Cardiac muscle cell (in vitro differentiated cells and primary cell): Measurements from ENCODE around the gene CBARP. TPM values are rescaled to one million over a fixed set of nuclear protein-coding genes. Genes with fewer than 3 reads are reported as not detected.

Experiments used
- DNase-seq, 2 donors: peaks; one replicate each; pipeline versions ENCODE4 v3.0.0 to v3.0.0-alpha.2; 2010 to 2017; ENCODE audit warnings: low read depth in 1 of 2, low spot score in 1 of 2
- H3K27ac ChIP-seq: fragments of 200-600 bp; sonication (generic); 2 replicates; pipeline ENCODE4 v1.5.1; 2016
- H3K27me3 ChIP-seq: fragments of 200-600 bp; sonication (generic); 2 replicates; pipeline ENCODE4 v1.6.0; 2016; ENCODE audit warnings: control low read depth
- H3K36me3 ChIP-seq: fragments of 200-600 bp; sonication (generic); 2 replicates; pipeline ENCODE4 v1.5.1; 2016; ENCODE audit warnings: control low read depth
- H3K4me1 ChIP-seq: fragments of 200-600 bp; sonication (generic); 2 replicates; pipeline ENCODE4 v1.8.1; 2017; ENCODE audit warnings: low read depth, mild to moderate bottlenecking, mixed run types
- H3K4me3 ChIP-seq: fragments of 200-600 bp; sonication (generic); 2 replicates; pipeline ENCODE4 v1.5.1; 2016; ENCODE audit warnings: mild to moderate bottlenecking
- H3K9me3 ChIP-seq: fragments of 200-600 bp; sonication (generic); 2 replicates; pipeline ENCODE4 v1.5.1; 2017; ENCODE audit warnings: low read depth, mild to moderate bottlenecking, control low read depth
- polyA plus RNA-seq: library from polyadenylated mRNA; unstranded; fragments of >200 nt; fragmentation: Nextera tagmentation; extraction: Ambion mirVana; gene quantifications from 2 replicates; pipeline ENCODE4 v1.2.1, GENCODE V29; 2016
- total RNA-seq: library from RNA; depleted of rRNA; stranded (reverse); fragments of >200 nt; gene quantifications from 2 replicates; pipeline ENCODE4 v1.2.3, GENCODE V29; 2016
- TF ChIP-seq, protein P1 (sequence below): IDR thresholded peaks from 2 replicates; pipeline ENCODE4 v1.5.1; 2012; ENCODE audit warnings: low read depth, mild to moderate bottlenecking, low read length

The CBARP gene
- total and polyA plus RNA-seq, 2 experiments from 2014 or later, result 22.1 to 29.1 TPM

DNA sequence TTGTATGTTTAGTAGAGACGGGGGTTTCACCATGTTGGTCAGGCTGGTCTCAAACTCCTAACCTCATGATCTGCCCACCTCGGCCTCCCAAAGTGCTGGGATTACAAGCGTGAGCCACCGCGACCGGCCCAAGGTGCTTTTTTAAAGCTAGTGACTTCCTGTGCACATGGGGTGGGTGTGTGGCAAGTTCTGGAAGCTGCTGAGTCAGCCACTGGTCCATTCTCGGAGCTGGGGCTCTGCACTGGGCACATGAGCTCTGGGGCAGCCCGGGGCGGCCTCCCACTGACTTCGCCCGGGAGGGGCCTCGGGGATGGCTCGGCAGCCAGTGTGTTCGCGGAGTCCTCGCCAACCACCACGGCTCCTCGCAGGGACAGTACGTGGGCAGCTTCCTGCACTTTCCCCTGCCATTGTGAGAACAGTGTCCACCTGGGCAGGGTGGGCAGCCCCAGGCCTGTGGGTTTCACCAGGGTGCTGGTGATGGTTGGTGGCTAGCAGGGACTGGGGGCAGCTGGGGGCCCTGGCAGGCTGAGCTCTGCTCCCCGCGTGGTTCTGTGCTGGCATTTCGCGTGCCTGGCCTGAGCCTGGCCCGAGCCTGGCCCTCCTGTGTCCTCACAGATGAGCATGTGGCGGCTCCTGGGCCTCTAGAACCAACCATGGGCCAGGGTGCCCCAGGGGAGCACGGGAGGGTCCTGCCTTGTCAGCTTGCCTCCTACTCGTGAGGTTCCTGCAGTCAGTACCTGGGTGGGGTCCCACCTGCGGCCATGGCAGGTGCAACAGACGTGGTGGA, 12.2 kb downstream of the CBARP start:
- no peak overlapping the region for H3K4me3 ChIP-seq
- H3K36me3 ChIP-seq, result peaks cover 20% of the 10 kb centered on the region
- DNase-seq, result no peak
- TF ChIP-seq, protein P1, sequence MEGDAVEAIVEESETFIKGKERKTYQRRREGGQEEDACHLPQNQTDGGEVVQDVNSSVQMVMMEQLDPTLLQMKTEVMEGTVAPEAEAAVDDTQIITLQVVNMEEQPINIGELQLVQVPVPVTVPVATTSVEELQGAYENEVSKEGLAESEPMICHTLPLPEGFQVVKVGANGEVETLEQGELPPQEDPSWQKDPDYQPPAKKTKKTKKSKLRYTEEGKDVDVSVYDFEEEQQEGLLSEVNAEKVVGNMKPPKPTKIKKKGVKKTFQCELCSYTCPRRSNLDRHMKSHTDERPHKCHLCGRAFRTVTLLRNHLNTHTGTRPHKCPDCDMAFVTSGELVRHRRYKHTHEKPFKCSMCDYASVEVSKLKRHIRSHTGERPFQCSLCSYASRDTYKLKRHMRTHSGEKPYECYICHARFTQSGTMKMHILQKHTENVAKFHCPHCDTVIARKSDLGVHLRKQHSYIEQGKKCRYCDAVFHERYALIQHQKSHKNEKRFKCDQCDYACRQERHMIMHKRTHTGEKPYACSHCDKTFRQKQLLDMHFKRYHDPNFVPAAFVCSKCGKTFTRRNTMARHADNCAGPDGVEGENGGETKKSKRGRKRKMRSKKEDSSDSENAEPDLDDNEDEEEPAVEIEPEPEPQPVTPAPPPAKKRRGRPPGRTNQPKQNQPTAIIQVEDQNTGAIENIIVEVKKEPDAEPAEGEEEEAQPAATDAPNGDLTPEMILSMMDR, result no peak
- H3K4me1 ChIP-seq, result peaks cover 6% of the 10 kb centered on the region
- no peak overlapping the region for H3K27ac ChIP-seq
- H3K9me3 ChIP-seq, result no peaks in the 10 kb centered on the region
- H3K27me3 ChIP-seq, result no peaks in the 10 kb centered on the region

DNA sequence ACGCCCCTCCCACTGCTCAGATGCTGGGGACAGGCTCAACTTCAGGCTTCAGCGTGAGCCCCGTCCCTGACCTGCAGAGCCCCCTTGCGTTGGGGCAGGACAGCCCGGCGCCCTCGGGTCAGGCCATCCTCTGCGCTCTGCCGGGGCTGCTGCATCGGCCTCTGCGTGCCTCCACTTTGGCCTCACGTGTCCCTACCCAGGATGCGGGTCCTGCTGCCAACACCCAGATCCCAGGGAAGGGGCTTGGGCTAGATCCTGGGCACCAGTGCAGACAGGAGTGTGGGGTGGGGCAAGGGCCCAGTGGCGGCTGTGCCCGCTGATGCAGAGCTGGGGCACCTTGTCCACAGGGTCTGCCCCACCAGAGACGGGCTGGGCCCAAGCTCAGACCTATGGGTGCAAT, 13.0 kb downstream of the CBARP start:
- Histone ChIP-seq H3K27ac (no peak overlapping the region), H3K36me3 (peaks cover 20% of the 10 kb centered on the region), H3K4me3 (no peak overlapping the region), H3K27me3 (no peaks in the 10 kb centered on the region), H3K4me1 (no peaks in the 10 kb centered on the region), H3K9me3 (no peaks in the 10 kb centered on the region)
- TF ChIP-seq, protein P1, result no peak
- no peak for DNase-seq

DNA sequence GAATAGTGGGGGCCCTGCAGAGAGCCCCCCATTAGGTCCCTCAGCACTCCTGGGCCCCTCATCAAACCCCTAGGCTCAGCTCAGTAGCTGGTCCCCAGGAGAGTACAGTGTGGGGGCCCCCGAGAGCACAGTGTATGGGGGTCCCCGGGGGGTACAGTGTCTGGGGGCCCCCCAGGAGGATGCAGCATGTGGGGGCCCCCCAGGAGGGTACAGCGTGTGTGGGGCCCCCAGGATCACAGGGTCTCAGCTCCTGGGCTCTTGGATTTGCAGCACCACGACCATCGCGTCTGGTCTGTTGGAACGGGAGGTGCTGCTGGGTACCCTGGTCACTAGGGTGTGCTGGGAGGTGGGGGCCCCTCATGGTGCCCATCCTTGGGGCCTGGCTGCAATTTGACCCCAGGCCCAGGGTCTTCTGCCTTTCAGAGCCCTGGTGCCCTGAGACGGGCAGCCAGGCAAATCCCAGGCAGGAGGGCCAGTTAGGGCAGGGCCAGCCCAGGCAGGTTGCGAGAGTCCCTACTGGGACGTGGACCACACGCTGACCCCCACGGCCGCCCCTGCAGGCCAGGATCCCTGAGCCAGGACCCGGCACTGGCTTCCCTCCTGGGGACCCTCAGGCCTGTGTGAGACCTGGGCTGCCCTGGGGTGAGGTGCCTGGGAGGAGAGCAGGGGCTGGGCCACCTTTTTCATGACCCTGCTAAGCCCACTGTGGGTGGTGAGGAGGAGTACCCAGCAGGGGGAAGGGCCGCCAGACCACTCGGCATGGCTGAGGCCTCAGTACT, 13.6 kb downstream of the CBARP start:
- Histone ChIP-seq H3K4me3 (no peak overlapping the region), H3K4me1 (no peaks in the 10 kb centered on the region), H3K27me3 (no peaks in the 10 kb centered on the region), H3K27ac (no peak overlapping the region), H3K36me3 (peaks cover 20% of the 10 kb centered on the region), H3K9me3 (no peaks in the 10 kb centered on the region)
- TF ChIP-seq, protein P1, result no peak
- no peak for DNase-seq

DNA sequence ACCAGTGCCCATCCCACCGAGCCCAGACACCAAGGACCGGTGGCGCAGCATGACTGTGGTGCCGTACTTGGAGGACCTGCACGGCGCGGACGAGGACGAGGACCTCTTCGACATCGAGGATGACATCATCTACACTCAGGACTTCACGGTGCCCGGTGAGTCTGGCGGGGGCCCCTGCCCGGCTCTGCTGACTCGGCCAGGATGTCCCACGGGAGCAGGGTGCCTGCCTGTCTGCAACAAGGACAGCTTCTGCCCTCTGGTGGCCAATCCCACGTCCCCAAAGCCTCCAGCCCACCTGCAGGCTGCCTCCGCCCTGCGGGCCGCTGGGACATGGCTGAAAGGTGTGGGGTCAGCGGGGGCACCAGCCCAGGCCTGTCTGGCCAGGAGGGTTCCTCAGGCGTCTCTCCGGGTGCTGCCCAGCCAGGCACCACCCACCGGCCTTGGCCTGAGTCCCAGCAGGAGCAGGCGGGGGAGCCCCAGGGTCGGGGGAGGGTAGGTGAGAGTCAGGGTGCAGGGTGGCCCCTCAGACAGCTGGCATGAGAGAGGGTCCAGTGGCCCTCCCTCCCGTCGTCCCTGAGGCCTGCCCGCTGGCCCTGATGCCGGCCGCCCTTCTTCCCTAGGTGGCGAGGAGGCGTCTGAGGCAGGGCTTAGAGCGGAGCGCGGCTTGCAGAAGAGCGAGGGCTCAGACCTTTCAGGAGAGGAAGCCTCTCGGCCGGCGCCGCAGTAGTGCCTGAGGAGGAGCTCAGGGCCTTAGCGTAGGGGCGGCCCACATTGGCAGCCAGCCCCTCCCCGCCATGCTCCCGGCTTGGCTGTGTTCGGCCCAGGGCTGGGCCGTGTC, 14.6 kb downstream of the CBARP start:
- Histone ChIP-seq H3K9me3 (no peaks in the 10 kb centered on the region), H3K27ac (no peak overlapping the region), H3K36me3 (peaks cover 19% of the 10 kb centered on the region), H3K4me3 (no peak overlapping the region), H3K27me3 (no peaks in the 10 kb centered on the region), H3K4me1 (no peaks in the 10 kb centered on the region)
- peak in 1 of 2 donors; percentile 49 for DNase-seq
- TF ChIP-seq, protein P1, result peak; percentile 41

DNA sequence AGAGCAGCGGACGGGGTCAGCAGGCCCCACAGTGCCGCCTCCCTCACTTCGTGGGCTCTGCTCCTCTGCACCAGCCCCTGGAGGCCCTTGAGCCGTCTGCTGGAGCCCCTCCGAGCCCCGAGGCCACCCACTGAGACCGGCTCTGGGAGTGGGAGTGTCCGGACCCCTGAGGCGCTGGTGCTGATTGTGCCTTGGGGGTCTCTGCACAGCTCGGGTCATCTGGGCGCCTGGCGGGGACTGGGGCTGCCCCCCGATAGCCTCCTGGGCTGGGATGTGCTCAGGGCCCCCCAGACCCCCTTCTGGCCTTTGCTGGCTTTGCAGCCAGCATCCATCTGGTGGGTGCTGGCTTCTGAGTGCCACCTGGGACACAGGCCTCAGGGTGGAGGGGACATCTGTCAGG, 15.4 kb downstream of the CBARP start:
- Histone ChIP-seq H3K4me3 (no peak overlapping the region), H3K27ac (no peak overlapping the region), H3K4me1 (peaks cover 7% of the 10 kb centered on the region), H3K36me3 (peaks cover 14% of the 10 kb centered on the region), H3K27me3 (no peaks in the 10 kb centered on the region), H3K9me3 (no peaks in the 10 kb centered on the region)
- TF ChIP-seq, protein P1, result peak; percentile 6
- DNase-seq, result no peak
